SU-DHL-6 (cell line): ENCODE data around the gene ASTN2.

Experiments used
- EZH2phosphoT487 ChIP-seq: fragments of 200-600 bp; sonication (generic), shearing (Covaris generic); conservative IDR thresholded peaks from 2 replicates; pipeline ENCODE4 v1.6.1; 2018; ENCODE audit warnings: mild to moderate bottlenecking, antibody characterized with exemption, low read length, moderate library complexity, mixed read lengths
- TF ChIP-seq, protein P1 (sequence below): fragments of 200-600 bp; sonication (generic); IDR thresholded peaks from one replicate; pipeline ENCODE4 v1.5.1; 2017; ENCODE audit warnings: antibody characterized with exemption, mild to moderate bottlenecking, low read length, moderate library complexity; ENCODE audit not compliant: insufficient read depth, poor library complexity, severe bottlenecking

DNA sequence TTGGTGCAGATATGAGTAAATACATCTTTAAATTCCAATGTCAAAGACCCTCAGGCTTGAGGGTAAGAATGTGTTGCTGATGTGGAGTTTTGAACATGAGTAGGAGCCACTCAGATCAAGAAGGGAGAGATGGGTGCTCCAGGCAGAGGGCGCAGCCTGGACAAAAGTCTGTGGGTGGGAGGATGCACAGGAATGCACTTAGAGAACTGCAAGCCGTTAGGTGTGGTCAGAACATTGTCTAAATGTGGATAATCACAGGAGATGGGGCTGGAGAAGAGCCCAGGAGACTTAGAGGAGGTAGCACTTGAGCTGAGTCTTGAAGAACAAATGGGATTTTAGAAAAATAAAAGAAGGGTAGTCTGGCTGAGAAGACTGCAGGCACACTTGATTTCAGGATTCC is 1005.7 kb downstream of the ASTN2 start:
- TF ChIP-seq, protein P1, sequence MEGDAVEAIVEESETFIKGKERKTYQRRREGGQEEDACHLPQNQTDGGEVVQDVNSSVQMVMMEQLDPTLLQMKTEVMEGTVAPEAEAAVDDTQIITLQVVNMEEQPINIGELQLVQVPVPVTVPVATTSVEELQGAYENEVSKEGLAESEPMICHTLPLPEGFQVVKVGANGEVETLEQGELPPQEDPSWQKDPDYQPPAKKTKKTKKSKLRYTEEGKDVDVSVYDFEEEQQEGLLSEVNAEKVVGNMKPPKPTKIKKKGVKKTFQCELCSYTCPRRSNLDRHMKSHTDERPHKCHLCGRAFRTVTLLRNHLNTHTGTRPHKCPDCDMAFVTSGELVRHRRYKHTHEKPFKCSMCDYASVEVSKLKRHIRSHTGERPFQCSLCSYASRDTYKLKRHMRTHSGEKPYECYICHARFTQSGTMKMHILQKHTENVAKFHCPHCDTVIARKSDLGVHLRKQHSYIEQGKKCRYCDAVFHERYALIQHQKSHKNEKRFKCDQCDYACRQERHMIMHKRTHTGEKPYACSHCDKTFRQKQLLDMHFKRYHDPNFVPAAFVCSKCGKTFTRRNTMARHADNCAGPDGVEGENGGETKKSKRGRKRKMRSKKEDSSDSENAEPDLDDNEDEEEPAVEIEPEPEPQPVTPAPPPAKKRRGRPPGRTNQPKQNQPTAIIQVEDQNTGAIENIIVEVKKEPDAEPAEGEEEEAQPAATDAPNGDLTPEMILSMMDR: no peak
- TF ChIP-seq EZH2phosphoT487: no peak
